ENCODE results near the gene VANGL1.

DNA sequence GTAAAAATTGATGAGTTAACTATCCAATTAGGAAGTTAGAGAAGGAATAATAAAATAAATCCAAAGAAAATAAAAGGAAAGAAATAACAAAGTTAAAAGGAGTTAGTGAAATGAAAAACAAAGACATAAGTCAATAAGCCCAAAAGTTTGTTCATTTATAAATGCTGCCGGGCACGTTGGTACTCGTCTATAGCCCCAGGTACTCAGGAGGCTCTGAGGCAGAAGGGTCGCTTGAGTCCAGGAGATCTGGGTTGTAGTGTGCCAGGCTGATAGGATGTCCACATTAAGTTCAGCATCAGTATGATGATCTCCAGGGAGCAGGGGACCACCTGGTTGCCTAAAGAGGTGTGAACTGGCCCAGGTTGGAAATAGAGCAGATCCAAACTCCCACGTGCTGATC, 35.5 kb upstream of the VANGL1 start:
- TF ChIP-seq, protein P1, sequence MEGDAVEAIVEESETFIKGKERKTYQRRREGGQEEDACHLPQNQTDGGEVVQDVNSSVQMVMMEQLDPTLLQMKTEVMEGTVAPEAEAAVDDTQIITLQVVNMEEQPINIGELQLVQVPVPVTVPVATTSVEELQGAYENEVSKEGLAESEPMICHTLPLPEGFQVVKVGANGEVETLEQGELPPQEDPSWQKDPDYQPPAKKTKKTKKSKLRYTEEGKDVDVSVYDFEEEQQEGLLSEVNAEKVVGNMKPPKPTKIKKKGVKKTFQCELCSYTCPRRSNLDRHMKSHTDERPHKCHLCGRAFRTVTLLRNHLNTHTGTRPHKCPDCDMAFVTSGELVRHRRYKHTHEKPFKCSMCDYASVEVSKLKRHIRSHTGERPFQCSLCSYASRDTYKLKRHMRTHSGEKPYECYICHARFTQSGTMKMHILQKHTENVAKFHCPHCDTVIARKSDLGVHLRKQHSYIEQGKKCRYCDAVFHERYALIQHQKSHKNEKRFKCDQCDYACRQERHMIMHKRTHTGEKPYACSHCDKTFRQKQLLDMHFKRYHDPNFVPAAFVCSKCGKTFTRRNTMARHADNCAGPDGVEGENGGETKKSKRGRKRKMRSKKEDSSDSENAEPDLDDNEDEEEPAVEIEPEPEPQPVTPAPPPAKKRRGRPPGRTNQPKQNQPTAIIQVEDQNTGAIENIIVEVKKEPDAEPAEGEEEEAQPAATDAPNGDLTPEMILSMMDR (IDR thresholded peaks at IDR 0.05) = no peak
- TF ChIP-seq POLR2A (IDR thresholded peaks at IDR 0.05; ENCODE audit: low read depth) (no peak), EP300 (IDR thresholded peaks at IDR 0.05) (no peak), POLR2AphosphoS5 (IDR thresholded peaks at IDR 0.05) (no peak)

All from esophagus muscularis mucosa (tissue), 4 donors.